NCI-H748 (cell line): ENCODE data around the gene PIP4K2B.
"Not testable (repeated sequence)": the region's sequence is repeated elsewhere in the genome, so short reads cannot be mapped to it uniquely, and the experiment has no call there.

Experiments
- DNase-seq: peaks from one replicate; lab custom pipeline; 2025; ENCODE audit not compliant: unreplicated experiment; lab: John Stamatoyannopoulos, UW

PIP4K2B gene

GRCh38 chr17:38799501-38800236 lies at the start of gene PIP4K2B:
Gene PIP4K2B (minus strand): TSS chr17:38799556. CDS start chr17:38799424, 132 bp downstream.
- peak; percentile 99 for DNase-seq

GRCh38 chr17:38848557-38848891 lies 49.2 kb upstream of the PIP4K2B start:
- no peak for DNase-seq

GRCh38 chr17:38844261-38844757 lies 45.0 kb upstream of the PIP4K2B start:
- peak; percentile 65 for DNase-seq

GRCh38 chr17:38825762-38826247 lies 26.4 kb upstream of the PIP4K2B start:
- DNase-seq, result no peak

- peak; percentile 90 for DNase-seq
These were observed 25.8 kb upstream of the PIP4K2B start, which contains the start of gene CWC25 for GRCh38 chr17:38824899-38825761. Gene CWC25 (minus strand): TSS chr17:38825321. CDS start chr17:38825183, 138 bp downstream.

- no peak for DNase-seq
These were observed 16.3 kb upstream of the PIP4K2B start for GRCh38 chr17:38815576-38816193.

GRCh38 chr17:38809828-38810227 lies 10.5 kb upstream of the PIP4K2B start:
- no peak for DNase-seq

- peak; percentile 33 for DNase-seq
These were observed 943 bp upstream of the PIP4K2B start for GRCh38 chr17:38800237-38800760.

- peak; percentile 62 for DNase-seq
These were observed 499 bp downstream of the PIP4K2B start for GRCh38 chr17:38798614-38799500.

- no peak for DNase-seq
These were observed 1.5 kb downstream of the PIP4K2B start for GRCh38 chr17:38797828-38798227.

- DNase-seq, result no peak
These were observed 2.2 kb downstream of the PIP4K2B start for GRCh38 chr17:38797158-38797490.

- DNase-seq, result no peak
These were observed 2.8 kb downstream of the PIP4K2B start for GRCh38 chr17:38796451-38797157.

GRCh38 chr17:38794221-38794620 lies 5.1 kb downstream of the PIP4K2B start:
- no peak for DNase-seq

GRCh38 chr17:38791162-38791561 lies 8.2 kb downstream of the PIP4K2B start:
- no peak for DNase-seq

- not testable (repeated sequence) for DNase-seq
These were observed 9.1 kb downstream of the PIP4K2B start for GRCh38 chr17:38790148-38790707.

GRCh38 chr17:38789185-38789584 lies 10.2 kb downstream of the PIP4K2B start:
- no peak for DNase-seq

GRCh38 chr17:38787999-38788398 lies 11.4 kb downstream of the PIP4K2B start:
- DNase-seq, result not testable (repeated sequence)

GRCh38 chr17:38786372-38786771 lies 13.0 kb downstream of the PIP4K2B start:
- DNase-seq, result no peak

- no peak for DNase-seq
These were observed 16.1 kb downstream of the PIP4K2B start for GRCh38 chr17:38783227-38783626.
